ENCODE results near the gene TWF1.
"Not testable (repeated sequence)": the region's sequence is repeated elsewhere in the genome, so short reads cannot be mapped to it uniquely, and the experiment has no call there.

Gene TWF1
- total RNA-seq = 34.1 to 86.4 (median 51.6) reads per million in 18 experiments

DNA sequence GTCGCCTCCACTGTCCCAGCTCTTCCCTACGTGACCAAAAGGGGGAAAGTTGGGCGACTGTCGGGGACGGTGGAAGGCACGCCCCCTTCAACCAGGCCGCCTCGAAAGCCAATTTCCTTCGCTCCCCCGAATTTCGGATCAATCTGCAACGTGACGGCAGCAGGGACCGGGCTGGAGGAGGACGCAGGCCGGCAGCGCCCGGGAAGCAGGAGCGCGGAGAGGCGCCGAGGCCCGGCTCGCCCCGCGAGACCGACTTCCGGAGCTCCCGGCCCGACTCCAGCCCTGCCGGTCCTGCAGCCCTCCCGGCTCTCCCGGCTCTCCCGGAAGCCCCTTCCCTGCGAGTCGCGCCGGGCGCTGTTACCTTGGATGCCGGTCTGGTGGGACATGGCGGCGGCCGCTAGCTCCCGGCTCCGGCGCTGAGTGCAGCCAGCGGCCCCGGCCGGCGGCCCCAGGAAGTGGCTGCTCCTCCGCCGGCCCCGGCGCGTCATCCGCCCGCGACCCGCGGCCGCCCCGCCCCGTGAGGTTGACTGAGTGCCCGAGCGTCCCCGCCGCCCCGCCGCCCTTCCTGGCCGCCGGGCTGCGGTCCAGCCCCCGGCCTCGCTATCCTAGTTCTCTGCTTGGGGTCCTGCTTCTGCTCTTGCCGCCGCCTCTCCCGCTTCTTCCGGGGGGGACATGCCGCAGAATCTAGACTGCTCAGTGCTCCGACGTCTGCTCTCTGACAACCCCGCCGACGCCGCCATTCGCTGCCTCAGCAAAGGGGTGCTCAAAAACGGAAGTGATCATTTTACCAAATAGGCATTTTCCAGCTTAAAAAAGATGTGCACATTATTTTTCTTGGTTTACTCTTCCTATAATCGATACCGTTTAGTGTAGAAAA lies at the start of gene TWF1:
TWF1 (minus strand) TSS at position 458 of the 877 bp plus-strand sequence; CDS start at position 386, 72 bp downstream.
- peak; percentile 83 to 90 for DNase-seq

DNA sequence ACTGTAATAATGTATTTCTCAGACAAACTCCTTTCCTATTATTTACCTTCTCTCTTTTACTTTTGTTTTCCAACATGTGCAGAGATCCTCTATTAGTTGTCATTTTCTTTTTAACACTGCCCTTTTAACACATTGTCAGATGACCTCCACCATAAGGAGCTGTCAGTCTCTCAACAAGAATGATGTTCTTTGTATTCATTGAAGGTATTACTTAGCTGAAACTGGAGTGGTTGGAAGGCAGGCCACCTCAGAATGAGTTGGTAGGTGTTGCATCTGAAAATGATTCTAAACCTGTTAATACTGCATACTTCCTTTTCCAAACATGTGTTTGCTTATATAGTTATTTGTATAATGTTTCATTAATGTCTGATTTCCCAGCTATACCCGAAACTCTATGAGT lies 46.6 kb upstream of the TWF1 start:
- DNase-seq = no peak

DNA sequence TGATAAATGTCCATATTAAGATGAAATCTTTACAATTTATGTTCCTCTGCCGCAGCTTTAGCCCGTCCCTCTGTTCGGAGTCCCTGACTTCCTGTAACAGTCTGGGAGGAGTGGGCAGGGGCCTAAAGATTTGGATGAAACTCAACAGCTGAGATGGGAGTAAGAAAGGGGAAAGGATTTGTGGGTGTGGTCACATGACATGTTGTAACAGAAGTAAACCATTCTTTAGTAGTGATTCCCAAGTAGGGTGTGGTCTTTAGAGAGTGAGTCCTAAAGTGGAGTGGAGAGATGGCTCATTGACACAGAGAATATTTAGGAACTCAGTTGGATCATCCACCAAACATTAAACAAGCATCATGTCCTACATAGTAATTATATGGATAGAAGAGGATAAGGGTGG lies 42.7 kb upstream of the TWF1 start:
- no peak for DNase-seq

DNA sequence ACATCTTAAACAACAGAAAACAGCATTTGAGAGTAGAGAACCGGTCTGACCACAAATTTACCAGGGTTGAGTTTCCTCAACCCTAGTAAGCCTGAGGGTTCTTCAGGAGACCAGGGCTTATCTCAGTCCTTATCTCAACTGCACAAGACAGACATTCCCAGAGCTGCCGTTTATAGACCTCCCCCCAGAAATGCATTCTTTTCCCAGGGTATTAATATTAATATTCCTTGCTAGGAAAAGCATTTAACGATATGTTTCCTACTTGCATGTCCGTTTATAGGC lies 42.0 kb upstream of the TWF1 start:
- DNase-seq = no peak

DNA sequence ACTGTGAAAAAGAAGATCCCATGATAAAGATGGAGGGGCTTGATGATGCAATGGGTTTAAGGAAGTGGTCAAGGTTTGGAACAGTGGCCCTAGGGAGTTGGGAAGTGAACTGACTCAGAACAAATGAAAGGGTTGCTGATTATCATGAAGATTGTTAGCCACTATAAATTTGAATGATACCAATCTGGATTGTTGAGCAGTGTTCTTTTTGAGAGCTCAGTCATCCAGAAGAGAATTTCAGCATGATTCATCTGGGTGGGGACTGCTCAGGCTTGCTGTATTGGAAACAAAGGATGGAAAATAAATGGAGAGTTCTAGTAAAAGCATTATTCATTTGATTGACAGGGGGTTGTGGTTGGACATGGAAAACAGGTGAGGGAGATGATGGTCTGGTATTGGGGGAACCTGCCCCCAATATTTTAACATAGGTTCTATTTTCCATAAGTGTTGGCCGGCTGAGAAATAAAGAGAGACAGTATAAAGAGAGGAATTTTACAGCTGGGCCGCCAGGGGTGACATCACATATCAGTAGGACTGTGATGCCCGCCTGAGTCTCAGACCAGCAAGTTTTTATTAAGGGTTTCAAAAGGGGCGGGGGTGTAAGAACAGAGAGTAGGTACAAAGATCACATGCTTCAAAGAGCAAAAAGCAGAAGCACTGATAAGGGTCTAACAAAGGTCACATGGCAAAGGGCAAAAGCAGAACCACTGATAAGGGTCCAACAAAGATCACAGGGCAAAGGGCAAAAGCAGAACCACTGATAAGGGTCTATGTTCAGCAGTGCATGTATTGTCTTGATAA lies 41.5 kb upstream of the TWF1 start:
- DNase-seq = not testable (repeated sequence)

DNA sequence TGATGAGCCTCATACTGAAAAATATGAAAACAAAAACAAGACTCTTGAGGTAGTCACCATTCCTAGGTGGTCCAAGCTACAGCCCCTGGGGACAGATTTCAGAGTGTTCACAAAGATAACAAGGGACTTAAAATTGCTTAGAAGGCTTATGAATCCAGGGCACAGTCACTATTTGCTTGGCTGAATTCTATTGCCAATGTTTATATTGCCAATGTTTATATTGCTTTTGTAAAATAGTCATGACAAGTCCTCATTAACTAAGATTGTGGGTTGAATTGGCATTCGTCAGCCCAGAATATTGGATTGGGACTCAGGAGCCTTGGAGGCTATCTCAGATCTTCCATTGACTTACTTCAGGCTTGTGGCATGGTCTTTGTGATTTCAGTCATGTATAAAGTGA lies 36.1 kb upstream of the TWF1 start:
- no peak for DNase-seq

DNA sequence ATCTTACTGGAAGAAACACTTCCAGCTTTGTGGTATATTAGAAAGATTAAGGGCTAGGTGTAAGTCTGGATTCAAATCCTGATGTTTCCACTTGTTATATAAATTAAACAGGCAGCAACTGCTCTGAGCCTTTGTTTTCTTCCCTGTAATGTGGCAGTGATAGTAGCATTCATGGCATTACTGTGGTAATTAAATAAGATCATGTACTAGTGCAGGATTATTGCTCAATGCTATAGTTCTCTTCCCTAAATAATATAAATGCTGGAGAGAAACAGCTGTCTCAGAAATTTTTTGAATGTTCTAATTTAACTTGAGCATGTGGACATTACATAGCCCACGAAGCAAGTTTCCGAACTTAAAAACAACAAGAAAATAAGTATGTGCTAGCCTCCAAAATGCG lies 35.1 kb upstream of the TWF1 start:
- peak in 1 of 2 donors; percentile 11 for DNase-seq

DNA sequence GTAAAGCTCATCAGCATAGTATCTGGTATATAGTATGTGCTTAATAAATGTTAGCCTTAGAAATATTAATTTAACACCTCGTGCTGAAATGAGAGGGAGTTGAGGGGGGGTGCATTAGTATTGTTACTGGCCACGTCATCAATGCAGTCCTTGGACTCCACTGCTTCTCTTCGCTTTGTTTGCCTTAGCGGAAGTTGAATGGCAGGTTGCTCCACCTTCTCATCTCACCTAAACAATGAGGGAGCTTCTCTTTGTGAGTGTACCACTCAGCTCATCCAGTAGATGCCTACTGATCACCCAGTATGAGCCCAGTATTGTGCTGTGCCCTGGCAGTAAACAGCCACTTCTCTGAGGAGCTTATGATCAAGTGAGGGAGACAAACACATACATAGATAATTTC lies 34.2 kb upstream of the TWF1 start:
- DNase-seq = no peak

DNA sequence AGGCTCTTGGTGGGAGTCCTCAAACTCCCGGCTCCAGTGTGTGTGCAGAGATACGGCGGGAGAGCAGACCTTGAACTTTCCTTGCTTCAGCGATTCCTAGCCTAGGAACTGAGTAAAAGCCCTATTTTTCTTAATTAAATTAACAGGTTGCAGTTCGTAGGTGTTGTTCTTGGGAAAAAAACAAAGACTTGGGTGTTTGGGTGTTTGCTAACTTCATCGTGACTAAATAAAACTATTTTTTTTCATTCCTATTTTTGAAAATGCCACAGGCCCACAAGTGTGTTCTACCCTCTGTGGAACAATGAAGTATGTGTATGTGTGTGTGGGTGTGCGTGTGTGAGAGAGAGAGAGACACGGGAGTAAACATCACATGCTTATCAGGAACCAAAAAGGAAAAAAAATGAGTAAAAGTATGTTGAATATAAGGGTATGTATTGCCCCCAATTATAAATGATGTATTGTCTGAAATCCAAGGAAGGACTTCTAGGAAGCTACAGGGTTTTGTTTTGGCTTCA lies 30.4 kb upstream of the TWF1 start:
- DNase-seq = peak; percentile 56 to 57

DNA sequence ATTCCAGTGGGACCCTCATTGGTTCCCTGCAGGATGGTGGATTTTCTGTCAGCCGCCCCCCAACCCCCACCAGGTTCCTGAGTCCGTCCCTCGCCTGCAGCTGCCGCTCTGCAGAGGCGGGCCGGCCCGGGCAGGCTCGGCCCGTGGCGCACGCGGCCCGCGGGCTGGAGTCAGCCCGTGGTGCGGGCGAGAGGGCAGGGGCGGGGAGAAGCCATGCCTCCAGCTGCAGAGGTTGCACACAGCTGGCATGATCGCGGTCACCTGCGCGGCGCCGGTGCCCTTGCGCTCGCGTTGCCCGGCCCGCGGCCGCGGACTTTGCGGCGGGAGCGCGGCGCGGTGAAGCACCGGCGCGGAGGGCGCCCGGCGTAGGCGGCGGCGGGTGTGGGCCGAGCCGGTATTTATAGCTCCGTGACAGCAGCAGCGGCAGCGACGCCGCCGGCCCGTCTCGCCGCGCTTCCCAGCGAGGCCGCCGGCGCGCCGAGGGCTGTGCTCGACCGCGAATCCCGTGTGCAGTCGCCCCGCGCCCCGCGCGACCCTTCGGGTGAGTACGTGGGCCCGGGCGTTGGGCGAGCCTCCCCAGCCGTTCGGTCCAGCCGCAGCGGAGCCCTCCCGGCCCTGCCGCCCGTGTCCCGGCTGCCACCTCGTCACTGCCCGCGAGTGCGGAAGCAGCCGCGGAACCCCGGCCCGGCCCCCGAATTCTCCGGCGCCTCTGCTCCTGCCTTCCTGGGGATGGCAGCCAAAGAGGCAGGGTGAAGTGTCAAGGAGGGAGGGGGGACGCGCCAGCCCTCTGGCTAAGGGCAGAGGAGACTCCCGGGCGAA lies 29.7 kb upstream of the TWF1 start, which contains the start of gene TMEM117:
TMEM117 (plus strand) TSS at position 426 of the 819 bp plus-strand sequence.
- DNase-seq = peak; percentile 55 to 69

DNA sequence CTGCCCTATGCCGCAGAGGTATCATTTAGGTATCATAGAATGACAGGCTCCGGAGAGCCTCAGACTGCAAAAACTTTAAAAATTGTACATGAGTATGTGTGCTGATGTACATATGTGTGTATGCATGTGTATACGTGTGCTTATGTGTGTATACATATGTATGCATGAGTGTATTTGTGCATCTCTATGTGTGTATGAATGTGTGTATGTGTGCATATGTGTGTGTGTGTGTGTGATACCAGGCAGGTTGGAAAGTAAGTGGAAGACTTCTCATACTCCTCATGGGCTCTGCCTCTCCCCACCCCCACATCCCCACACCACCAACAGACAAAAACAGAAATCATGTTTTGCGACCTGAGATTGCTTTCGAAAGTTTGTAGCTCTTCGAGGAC lies 29.1 kb upstream of the TWF1 start:
- DNase-seq = no peak

DNA sequence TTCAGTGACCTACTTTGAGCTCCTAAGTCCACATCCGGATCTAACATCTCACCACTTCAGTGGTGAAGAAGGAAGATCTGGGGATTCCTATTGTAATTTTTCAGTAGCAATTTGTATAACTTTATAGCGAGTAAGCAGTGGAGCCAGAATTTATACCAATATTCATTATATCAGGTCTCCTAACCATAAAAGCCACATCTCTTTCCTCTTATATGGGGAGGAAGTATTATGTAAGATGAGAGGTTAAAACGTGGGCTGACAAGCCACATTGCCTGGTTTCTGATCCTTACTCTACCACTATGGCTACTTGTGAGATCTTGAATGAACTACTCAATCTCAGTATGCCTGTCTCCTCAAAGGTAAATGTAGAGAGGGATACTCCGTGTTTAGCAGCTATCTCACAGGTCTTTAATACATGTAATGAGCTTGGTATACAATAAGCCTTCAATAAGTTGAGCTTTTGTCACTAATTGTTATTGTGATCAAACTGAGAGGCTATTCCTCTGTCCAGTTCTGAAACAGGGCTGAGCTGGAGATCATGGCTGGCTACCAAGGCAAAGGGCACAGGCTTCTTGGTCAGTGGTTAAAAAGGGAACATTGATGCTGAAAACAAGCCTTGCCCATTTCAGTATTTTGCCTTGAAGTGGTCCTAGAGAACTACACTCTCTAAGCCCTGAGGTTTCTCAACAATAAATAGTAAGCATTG lies 26.5 kb upstream of the TWF1 start:
- peak; percentile 63 to 65 for DNase-seq

DNA sequence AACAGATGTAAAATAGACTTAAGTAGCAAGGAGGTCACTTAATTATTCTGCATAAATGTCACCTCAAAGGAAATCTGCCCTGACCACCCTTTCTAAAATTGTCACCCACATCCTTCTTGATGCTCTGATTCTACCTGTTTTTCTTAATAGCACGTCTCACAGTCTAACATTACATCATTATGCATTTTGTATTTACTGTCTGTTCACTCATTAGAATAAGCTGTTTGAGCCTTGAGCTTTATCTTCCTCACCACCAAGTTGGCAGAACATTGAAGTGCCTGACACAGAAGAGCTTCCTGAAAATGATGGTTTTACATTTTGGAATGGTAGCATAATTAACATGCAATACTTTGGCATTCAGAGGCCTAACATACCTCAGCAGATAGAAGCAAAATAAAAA lies 21.0 kb upstream of the TWF1 start:
- DNase-seq = no peak

DNA sequence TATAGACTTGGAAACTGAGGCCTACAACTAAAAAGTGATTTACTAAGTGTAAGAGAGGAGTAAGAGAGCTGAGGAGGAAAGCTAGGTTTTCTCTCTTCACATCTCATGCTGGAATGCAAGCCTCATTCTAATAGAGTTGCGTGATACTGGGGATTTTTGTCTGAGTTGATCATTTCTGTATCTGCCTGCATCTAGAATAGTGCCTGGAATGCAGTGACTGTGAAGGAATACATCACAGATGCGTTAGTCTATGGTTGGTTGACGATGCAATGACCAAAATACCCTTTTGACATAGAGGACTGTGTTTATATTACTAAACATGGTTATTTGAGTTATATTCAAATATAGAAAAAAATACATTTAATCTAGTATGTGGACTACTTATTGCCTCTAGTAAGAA lies 20.6 kb upstream of the TWF1 start:
- no peak for DNase-seq

DNA sequence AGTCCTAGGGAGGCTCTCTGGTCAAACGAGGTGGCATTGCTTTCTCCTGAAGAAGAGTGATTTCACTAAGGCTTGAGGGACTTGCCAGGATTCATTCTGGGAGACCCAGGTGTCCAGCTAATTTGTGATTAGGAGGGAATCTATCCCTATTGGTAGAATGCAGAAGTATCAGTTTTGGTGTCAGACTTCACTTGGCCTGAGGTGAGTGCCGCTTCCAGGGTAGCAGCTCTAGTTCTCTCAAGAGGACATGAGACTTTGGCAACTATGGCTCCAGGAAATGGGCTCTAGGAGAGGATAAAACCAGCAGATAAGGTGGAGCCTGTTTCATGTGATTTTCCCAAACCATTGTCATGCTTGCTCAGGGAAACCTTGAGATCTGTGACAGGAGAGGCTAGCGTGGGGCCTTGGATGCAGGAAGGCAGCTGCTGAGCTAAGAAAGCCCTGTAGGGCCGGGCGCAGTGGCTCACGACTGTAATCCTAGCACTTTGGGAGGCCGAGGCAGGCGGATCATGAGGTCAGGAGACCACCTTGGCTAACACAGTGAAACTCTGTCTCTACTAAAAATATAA lies 18.2 kb upstream of the TWF1 start:
- no peak for DNase-seq

DNA sequence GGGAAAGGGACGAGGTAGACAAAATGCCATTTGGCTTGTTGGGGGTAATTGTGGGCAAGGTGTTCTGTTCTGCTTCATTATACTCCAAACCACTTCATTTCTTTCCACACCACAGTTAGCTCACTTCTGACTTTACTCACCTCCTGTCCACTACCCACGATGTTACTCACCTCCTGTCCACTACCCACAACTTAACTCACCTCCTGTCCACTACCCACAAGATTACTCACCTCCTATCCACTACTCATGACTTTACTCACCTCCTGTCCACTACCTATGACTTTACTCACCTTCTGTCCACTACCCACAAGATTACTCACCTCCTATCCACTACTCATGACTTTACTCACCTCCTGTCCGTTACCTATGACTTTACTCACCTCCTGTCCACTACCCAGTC lies 10.1 kb upstream of the TWF1 start:
- no peak for DNase-seq

DNA sequence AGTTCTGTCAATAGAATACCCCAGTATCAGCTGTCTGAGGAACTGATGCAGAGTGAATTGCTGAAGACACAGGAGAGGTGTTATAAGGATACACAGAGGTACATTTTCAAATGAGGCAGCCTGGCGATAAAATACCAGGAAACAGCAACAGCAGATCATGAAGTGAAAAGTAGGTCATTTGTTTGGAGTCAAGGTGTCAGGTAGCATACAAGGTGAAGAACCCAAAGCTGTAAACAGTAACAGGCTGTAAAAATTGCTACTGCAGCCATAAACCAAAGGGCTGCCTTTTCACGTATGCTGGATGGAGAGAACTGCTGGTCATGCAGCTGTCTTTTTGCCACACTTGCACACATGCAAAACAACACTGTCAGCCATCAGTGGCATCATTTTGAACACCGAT lies 9.3 kb upstream of the TWF1 start:
- DNase-seq = no peak

DNA sequence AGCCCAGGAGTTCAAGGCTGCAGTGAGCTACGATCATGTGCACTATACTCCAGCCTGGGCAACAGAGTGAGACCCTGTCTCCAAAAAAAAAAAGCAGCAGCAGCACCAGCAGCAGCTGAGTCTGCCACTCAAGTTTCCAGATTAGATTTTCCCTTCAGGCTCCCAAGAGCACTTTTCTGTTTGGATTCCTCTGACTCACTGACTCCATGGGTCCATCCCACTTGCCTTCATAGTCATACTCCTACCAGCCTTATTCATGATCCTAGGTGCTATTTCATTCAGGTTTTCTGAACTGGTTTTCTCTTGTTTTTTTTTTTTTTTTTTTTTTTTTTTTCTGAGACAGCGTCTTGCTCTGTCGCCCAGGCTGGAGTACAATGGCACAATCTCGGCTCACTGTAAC lies 6.8 kb upstream of the TWF1 start:
- no peak for DNase-seq

DNA sequence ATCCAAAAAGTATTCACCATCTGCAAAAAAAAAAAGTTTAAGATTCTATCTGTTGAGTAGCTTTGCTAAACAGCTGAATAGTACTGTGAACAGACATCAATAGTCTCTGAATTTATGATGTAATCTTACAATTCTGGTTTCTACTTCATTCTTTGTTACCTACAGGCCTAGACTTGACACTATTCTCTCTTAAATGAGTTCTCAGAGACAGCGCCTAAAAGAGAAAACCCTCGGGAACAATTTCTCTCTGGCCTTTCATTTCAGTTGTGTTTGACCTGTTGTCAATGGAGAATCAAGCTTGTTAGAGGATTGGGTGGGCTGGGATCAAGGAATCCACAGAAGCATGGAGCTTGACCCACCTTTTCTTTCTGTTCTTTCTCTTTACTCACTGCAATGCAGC lies 5.9 kb upstream of the TWF1 start:
- no peak for DNase-seq

DNA sequence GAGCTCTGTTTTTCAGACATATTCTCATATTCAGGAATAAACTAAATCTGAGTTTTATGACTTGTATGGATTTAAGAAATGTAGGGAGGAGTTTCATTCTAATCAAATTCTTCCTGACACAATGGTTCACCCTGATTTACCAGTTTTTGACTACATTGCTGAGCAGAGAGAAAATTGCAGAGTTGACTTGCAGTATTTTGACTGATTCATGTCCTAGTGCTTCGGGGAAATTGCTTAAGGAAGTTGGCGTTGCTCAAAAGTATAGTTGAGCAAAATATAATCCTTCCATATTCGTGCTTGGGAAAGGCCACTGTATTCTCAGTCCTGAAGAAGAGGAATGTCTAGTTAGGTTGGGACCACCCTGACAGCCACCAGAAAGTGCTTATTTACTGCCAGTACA lies 1.3 kb upstream of the TWF1 start:
- DNase-seq = peak; percentile 68 to 74

DNA sequence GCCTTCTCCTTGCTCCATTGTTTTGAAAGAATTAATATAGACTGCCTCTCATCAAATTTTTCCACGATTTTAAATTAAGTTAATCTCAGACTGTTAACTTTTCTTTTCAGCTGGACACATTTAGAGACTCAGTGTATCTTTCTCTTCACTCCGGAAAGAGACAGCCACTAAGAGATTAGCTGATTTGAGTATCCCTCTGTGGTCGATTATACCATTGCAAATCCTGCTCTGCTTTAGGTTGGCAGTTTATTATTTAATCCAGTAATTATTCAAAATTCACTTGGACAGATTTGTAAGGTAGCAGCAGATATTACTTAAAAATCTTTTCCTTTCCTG lies 588 bp upstream of the TWF1 start:
- DNase-seq = no peak
